ENCODE measurements around the gene MRPL48.
"Not testable (repeated sequence)": the region's sequence is repeated elsewhere in the genome, so short reads cannot be mapped to it uniquely, and the experiment has no call there.

Gene MRPL48

DNA sequence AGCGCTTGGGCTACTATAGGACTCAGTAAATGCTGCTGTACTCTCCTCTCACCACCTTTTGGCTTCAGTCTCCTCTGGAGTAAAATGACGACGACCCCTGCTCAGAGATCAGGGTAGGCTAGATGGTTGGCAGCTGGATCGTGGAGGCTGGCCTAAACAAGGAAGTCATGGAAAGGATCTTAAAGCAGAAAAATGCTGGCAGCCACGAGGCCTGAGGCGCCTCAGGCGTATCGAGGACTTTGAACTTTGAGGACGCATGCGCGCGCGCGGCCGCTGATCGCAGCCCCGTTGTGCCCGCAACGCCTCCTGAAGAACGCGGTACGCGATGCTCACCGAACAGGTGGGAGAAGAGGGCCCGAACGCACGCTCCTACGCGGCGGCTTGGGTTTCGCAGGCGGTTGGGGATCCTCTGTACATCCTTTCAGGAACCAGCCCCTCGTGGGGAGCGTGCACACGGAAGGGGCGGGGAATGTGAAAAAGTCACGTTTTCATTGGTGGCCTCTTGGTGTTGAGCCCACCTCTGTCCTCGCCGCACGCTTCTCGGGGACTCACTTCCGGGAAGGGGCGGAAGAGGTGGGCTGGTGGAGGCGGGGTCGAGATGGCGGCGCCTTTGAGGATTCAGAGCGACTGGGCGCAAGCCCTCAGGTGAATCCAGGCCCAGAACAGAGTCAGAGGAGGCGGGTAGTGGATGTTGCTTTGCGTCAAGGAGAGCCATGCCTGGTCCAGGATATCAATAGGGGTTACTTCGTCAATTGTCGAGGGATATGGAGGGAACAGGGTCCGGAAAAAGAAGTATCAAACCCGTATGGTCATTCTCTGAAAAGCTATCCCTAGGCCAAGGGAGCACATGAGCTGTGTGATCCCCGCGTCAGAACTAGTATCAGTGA lies 89.0 kb downstream of the MRPL48 start, which contains the start of the genes COA4 and PAAF1:
TSS of gene COA4 (minus strand) at position 423 of the 887 bp plus-strand sequence. CDS start 3,468 bp downstream, outside the sequence.
TSS of gene PAAF1 (plus strand) at position 576 of the 887 bp plus-strand sequence. CDS start at position 599, 23 bp downstream.
- H3K4me1 Mint-ChIP-seq (ENCODE audit: low read depth) = peaks cover 24% of the 10 kb centered on the region
- H3K27me3 Mint-ChIP-seq (ENCODE audit: low read depth) = no peaks in the 10 kb centered on the region
- H3K36me3 Mint-ChIP-seq (ENCODE audit: low read depth) = peaks cover 20% of the 10 kb centered on the region
- H3K9me3 Mint-ChIP-seq = no peaks in the 10 kb centered on the region
- peak within 1 kb of the TSS; percentile 97 for H3K27ac Mint-ChIP-seq
- H3K4me3 Mint-ChIP-seq = peak within 1 kb of the TSS; percentile 99

- no peaks in the 10 kb centered on the region for H3K27me3 Mint-ChIP-seq (ENCODE audit: low read depth)
- H3K27ac Mint-ChIP-seq = no peak overlapping the region
- no peak overlapping the region for H3K4me3 Mint-ChIP-seq
- H3K36me3 Mint-ChIP-seq (ENCODE audit: low read depth) = peaks cover 12% of the 10 kb centered on the region
- H3K4me1 Mint-ChIP-seq (ENCODE audit: low read depth) = peaks cover 24% of the 10 kb centered on the region
- H3K9me3 Mint-ChIP-seq = no peaks in the 10 kb centered on the region
Observed at GRCh38 chr11:73878771-73879170, 91.1 kb downstream of the MRPL48 start.

- peaks cover 16% of the 10 kb centered on the region for H3K4me1 Mint-ChIP-seq (ENCODE audit: low read depth)
- not testable (repeated sequence) for H3K9me3 Mint-ChIP-seq; H3K27me3 Mint-ChIP-seq (ENCODE audit: low read depth); H3K4me3 Mint-ChIP-seq; H3K27ac Mint-ChIP-seq
- peaks cover 10% of the 10 kb centered on the region for H3K36me3 Mint-ChIP-seq (ENCODE audit: low read depth)
Observed at GRCh38 chr11:73880449-73880848, 92.8 kb downstream of the MRPL48 start.

DNA sequence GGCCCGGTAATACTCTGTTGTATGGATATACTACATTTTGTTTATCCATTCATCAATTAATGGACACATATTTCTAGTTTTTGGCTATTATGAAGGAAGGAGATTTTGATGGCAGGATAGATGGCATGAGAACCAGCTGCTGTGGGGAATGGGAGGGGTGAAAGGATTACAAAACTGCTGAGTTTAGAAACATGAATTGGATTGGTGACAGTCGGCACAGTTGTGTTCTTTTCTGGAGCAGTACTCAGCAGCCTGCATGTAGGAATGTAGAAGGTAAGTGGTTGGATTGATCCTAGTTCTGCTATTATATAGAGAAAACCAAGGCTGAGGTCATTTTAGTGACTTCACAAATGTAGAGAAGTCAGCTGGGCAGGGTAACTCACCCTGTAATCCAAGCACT lies 96.2 kb downstream of the MRPL48 start:
- H3K27ac Mint-ChIP-seq = no peak overlapping the region
- no peak overlapping the region for H3K4me3 Mint-ChIP-seq

GRCh38 chr11:73888244-73888643 lies 100.6 kb downstream of the MRPL48 start:
- Mint-ChIP-seq H3K27ac (no peak overlapping the region), H3K36me3 (ENCODE audit: low read depth) (peaks cover 19% of the 10 kb centered on the region), H3K4me3 (no peak overlapping the region), H3K27me3 (ENCODE audit: low read depth) (no peaks in the 10 kb centered on the region), H3K9me3 (no peaks in the 10 kb centered on the region), H3K4me1 (ENCODE audit: low read depth) (no peaks in the 10 kb centered on the region)

More for the DNA sequence above, 96.2 kb downstream of the MRPL48 start:
- H3K4me1 Mint-ChIP-seq (ENCODE audit: low read depth) = no peaks in the 10 kb centered on the region
- H3K36me3 Mint-ChIP-seq (ENCODE audit: low read depth) = peaks cover 9% of the 10 kb centered on the region
- no peaks in the 10 kb centered on the region for H3K9me3 Mint-ChIP-seq
- no peaks in the 10 kb centered on the region for H3K27me3 Mint-ChIP-seq (ENCODE audit: low read depth)

GRCh38 chr11:73889019-73889418 lies 101.3 kb downstream of the MRPL48 start:
- Mint-ChIP-seq H3K9me3 (no peaks in the 10 kb centered on the region), H3K4me1 (ENCODE audit: low read depth) (no peaks in the 10 kb centered on the region), H3K4me3 (no peak overlapping the region), H3K27me3 (ENCODE audit: low read depth) (no peaks in the 10 kb centered on the region), H3K36me3 (ENCODE audit: low read depth) (peaks cover 15% of the 10 kb centered on the region), H3K27ac (no peak overlapping the region)

DNA sequence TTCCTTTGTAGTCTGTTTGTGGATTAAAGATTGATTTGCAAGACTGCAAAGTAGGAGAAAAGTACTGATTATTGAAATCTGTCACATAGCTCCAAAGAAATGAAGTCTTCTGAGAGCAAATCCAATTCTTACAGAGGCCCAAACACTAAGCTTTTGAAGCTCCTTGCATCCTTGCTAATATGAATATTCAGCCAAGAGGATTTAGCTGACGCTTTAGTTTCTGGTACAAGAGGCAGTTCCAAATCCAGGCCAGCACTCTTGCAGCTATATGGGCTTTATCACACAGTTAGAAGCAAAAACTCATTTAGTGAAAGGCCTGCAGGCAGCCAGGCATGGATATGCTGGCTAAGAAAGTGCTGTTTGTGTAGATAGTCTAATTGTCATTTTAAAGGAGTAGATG lies 101.9 kb downstream of the MRPL48 start:
- no peak overlapping the region for H3K4me3 Mint-ChIP-seq
- no peaks in the 10 kb centered on the region for H3K27me3 Mint-ChIP-seq (ENCODE audit: low read depth)
- H3K9me3 Mint-ChIP-seq = no peaks in the 10 kb centered on the region
- H3K27ac Mint-ChIP-seq = no peak overlapping the region
- H3K36me3 Mint-ChIP-seq (ENCODE audit: low read depth) = peaks cover 15% of the 10 kb centered on the region
- H3K4me1 Mint-ChIP-seq (ENCODE audit: low read depth) = no peaks in the 10 kb centered on the region

DNA sequence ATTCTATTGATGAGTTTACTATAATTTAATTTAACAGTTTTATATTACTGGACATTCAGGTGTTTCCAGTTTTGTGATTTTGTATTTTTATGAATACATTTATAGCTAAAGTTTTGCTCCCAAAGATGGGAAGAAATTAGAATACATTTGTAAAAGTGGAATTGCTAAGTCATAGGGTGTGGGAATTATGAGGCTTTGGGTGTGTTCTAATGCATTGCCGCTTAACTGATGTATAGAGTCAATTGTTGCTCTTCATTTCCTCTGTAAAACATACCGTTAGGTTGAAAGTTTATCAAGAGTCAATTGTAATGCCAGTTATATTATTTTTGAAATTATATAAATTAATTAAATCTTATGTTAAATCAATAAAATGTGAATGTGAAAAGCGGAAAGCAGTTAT lies 105.4 kb downstream of the MRPL48 start:
- Mint-ChIP-seq H3K27ac (no peak overlapping the region), H3K4me3 (no peak overlapping the region), H3K4me1 (ENCODE audit: low read depth) (no peaks in the 10 kb centered on the region), H3K36me3 (ENCODE audit: low read depth) (peaks cover 9% of the 10 kb centered on the region), H3K9me3 (no peaks in the 10 kb centered on the region), H3K27me3 (ENCODE audit: low read depth) (no peaks in the 10 kb centered on the region)

GRCh38 chr11:73894725-73895335 lies 107.2 kb downstream of the MRPL48 start:
- Mint-ChIP-seq H3K27me3 (ENCODE audit: low read depth) (no peaks in the 10 kb centered on the region), H3K36me3 (ENCODE audit: low read depth) (peaks cover 14% of the 10 kb centered on the region), H3K27ac (no peak overlapping the region)

GRCh38 chr11:73902303-73902702 lies 114.6 kb downstream of the MRPL48 start:
- H3K27me3 Mint-ChIP-seq (ENCODE audit: low read depth) = no peaks in the 10 kb centered on the region
- H3K36me3 Mint-ChIP-seq (ENCODE audit: low read depth) = peaks cover 19% of the 10 kb centered on the region
- no peak overlapping the region for H3K4me3 Mint-ChIP-seq

More at GRCh38 chr11:73894725-73895335, 107.2 kb downstream of the MRPL48 start:
- no peaks in the 10 kb centered on the region for H3K9me3 Mint-ChIP-seq
- H3K4me3 Mint-ChIP-seq = no peak overlapping the region
- no peaks in the 10 kb centered on the region for H3K4me1 Mint-ChIP-seq (ENCODE audit: low read depth)

DNA sequence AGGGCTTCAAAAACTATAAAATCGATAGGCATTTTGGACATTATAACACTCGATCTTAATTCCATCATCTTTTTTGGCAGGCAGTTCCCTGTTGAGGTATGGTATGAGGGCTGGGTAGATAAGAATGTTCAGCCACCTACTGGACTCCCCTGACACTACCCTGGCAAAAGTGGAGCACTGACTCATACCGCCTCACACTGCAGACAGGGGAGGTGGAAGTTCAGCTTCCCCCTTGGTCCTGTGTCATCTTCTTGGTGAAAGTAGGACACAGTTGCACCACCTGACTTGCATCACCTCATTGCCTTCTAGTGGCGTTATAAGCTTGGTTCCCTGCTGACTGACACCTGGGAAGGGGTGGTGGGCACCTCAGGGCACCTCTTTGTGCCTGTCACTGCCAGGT lies 119.5 kb downstream of the MRPL48 start:
- Mint-ChIP-seq H3K27ac (no peak overlapping the region), H3K9me3 (no peaks in the 10 kb centered on the region), H3K36me3 (ENCODE audit: low read depth) (peaks cover 14% of the 10 kb centered on the region), H3K4me1 (ENCODE audit: low read depth) (peaks cover 2% of the 10 kb centered on the region), H3K4me3 (no peak overlapping the region), H3K27me3 (ENCODE audit: low read depth) (no peaks in the 10 kb centered on the region)

More at GRCh38 chr11:73902303-73902702, 114.6 kb downstream of the MRPL48 start:
- Mint-ChIP-seq H3K27ac (no peak overlapping the region), H3K4me1 (ENCODE audit: low read depth) (peaks cover 2% of the 10 kb centered on the region), H3K9me3 (no peaks in the 10 kb centered on the region)

GRCh38 chr11:73912026-73912425 lies 124.4 kb downstream of the MRPL48 start:
- no peaks in the 10 kb centered on the region for H3K9me3 Mint-ChIP-seq

DNA sequence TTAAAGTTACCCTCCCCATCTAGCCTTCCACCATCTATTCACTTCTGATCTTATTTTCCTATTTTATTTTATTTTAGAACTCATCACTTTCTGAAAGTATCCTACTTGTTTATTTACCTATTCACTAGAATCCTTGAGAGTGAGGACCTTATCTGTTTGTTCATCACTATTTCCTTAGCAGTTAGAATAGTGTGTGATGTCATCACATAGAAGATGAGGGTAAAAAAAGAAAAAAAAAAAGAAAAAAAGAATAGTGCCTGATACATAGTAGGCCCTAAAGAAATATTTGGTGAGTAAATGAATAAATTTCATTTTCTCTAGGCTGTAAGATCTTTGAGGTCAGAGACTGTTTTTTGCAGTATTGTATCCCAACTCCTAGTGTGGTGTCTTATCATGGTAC lies 125.8 kb downstream of the MRPL48 start:
- no peak overlapping the region for H3K4me3 Mint-ChIP-seq
- H3K27ac Mint-ChIP-seq = no peak overlapping the region
- no peaks in the 10 kb centered on the region for H3K4me1 Mint-ChIP-seq (ENCODE audit: low read depth)
- no peaks in the 10 kb centered on the region for H3K27me3 Mint-ChIP-seq (ENCODE audit: low read depth)
- no peaks in the 10 kb centered on the region for H3K9me3 Mint-ChIP-seq
- peaks cover 16% of the 10 kb centered on the region for H3K36me3 Mint-ChIP-seq (ENCODE audit: low read depth)

More at GRCh38 chr11:73912026-73912425, 124.4 kb downstream of the MRPL48 start:
- Mint-ChIP-seq H3K4me3 (no peak overlapping the region), H3K27me3 (ENCODE audit: low read depth) (no peaks in the 10 kb centered on the region), H3K36me3 (ENCODE audit: low read depth) (peaks cover 18% of the 10 kb centered on the region), H3K27ac (no peak overlapping the region), H3K4me1 (ENCODE audit: low read depth) (peaks cover 2% of the 10 kb centered on the region)

- peaks cover 20% of the 10 kb centered on the region for H3K36me3 Mint-ChIP-seq (ENCODE audit: low read depth)
- no peaks in the 10 kb centered on the region for H3K9me3 Mint-ChIP-seq
- no peaks in the 10 kb centered on the region for H3K27me3 Mint-ChIP-seq (ENCODE audit: low read depth)
- no peak overlapping the region for H3K27ac Mint-ChIP-seq
- no peak overlapping the region for H3K4me3 Mint-ChIP-seq
- no peaks in the 10 kb centered on the region for H3K4me1 Mint-ChIP-seq (ENCODE audit: low read depth)
Observed at GRCh38 chr11:73914284-73914683, 126.6 kb downstream of the MRPL48 start.
